Calu3 (cell line): Measurements from ENCODE around the gene ASB13. TPM values are rescaled to one million over a fixed set of nuclear protein-coding genes. Genes with fewer than 3 reads are reported as not detected.
A peak's percentile ranks its signal among the peaks of the same experiment; 100 is the strongest.

Experiments used
- BruUV-seq: library from RNA; stranded (reverse); fragments of 400-500 nt; replicated peaks from 2 replicates; lab custom pipeline; 2021; lab: Mats Ljungman, UMichigan
- CTCF ChIA-PET: fragments of 300-600 bp; sonication (Branson Sonifier 250); formaldehyde crosslinking; loops from one replicate; lab custom pipeline; 2022; ENCODE audit warnings: antibody characterized with exemption; lab: Charles Lee
- DNase-seq: peaks from one replicate; pipeline ENCODE4 v3.0.0; 2022
- H3K27ac Mint-ChIP-seq: one replicate; pipeline ENCODE4 v1.8.0; 2022; ENCODE audit warnings: mixed read lengths; ENCODE audit not compliant: unreplicated experiment
- H3K27me3 Mint-ChIP-seq: one replicate; pipeline ENCODE4 v1.8.0; 2022; ENCODE audit warnings: mixed read lengths; ENCODE audit not compliant: unreplicated experiment
- H3K36me3 Mint-ChIP-seq: one replicate; pipeline ENCODE4 v1.8.0; 2022; ENCODE audit warnings: mild to moderate bottlenecking, moderate library complexity, mixed read lengths; ENCODE audit not compliant: insufficient read depth, unreplicated experiment
- H3K4me1 Mint-ChIP-seq: one replicate; pipeline ENCODE4 v1.8.0; 2022; ENCODE audit warnings: mild to moderate bottlenecking, low read depth, mixed read lengths; ENCODE audit not compliant: unreplicated experiment
- H3K4me3 Mint-ChIP-seq: one replicate; pipeline ENCODE4 v1.8.0; 2022; ENCODE audit warnings: mild to moderate bottlenecking, low read depth, moderate library complexity, mixed read lengths; ENCODE audit not compliant: unreplicated experiment
- H3K9me3 Mint-ChIP-seq: one replicate; pipeline ENCODE4 v1.8.0; 2022; ENCODE audit warnings: low read depth, mixed read lengths; ENCODE audit not compliant: unreplicated experiment
- intact Hi-C: fragments of 100-400 bp; cut with micrococcal nuclease; formaldehyde crosslinking; loops from one replicate; pipeline ENCODE4 v1.10.0; 2022; ENCODE audit not compliant: unreplicated experiment
- total RNA-seq: library from RNA; stranded (reverse); gene quantifications from 2 replicates; pipeline ENCODE4 v1.2.3, GENCODE V29; 2022
- TF ChIP-seq, protein P1 (sequence below): fragments of 200-600 bp; IDR thresholded peaks from one replicate; pipeline ENCODE4 v1.8.0; 2022; ENCODE audit warnings: antibody characterized with exemption; ENCODE audit not compliant: unreplicated experiment

The ASB13 gene
- total RNA-seq, 1 experiment from 2014 or later = 21.6 TPM

DNA sequence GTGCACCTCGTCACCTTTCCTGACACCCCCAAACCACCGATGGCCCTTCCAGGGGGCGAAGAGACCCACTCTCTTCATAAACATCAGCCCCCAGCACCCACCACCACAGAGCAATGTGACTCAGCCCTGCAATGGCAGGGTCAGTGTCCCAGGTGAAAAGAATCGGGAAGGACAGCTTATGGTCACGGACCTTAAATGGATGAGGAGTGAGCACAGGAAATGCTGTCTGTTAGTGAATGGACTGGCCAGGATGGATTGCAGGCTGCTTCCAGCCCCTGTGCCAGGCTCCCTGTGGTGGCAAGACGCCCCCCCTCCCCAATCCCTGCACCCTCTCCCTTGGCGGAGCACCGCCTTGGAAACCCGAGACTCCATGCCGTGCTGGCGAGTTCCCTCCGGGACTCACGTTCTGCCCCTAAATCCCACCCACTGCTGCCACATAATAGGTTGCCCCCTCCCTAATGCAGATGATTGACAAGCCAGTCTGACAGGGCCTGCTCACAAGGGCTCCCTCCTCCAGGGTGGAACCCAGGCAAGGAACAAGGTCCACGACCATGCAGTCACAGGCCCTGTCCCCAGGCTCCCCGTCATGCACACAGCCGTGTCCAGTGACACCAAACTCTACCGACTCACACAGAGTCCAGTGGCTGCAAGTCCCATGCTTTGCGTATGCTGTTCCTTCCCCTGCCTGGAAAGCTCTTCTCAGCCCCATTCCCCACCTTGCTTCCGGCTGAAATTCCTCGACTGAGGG lies 7.3 kb downstream of the ASB13 start:
- H3K4me1 Mint-ChIP-seq = peaks cover 28% of the 10 kb centered on the region
- intact Hi-C loops = no loop called here

DNA sequence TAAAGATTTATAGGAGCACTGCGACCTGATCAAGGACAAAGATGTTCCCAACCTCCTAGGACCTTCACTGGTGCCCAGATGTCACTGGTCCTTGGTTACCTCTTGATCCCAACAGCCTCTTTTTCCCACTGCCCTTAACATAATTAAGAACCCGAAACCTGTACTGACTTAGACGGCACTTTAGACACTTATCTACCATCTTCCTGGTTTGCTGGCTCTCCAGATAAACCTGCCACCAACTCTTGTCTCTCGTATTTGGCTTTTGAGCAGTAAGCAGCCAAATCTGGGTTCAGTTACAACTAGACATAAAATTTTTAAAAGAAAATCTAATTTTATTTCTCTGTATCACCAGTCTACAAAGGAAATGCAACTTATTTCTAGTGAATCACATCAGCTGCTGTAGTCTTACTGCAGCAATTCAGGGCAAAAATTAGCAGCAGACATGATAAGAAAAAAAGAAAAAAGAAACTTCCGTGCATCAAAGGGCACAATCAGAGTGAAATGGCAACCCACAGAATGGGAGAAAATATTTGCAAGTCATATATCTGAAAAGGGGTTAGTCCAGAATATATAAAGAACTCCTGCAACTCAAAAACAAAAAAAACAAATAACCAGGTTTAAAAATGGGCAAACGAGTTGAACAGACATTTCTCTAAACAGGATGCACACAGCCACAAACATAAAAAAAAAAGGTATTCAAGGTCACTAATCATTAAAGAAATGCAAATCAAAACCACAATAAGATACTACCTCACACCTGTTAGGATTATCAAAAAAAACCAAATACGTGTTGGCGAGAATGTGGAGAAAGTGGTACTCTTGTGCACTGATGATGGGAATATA lies 9.4 kb downstream of the ASB13 start:
- Mint-ChIP-seq H3K27ac (no peak overlapping the region), H3K4me3 (no peak overlapping the region), H3K27me3 (no peaks in the 10 kb centered on the region), H3K9me3 (no peaks in the 10 kb centered on the region), H3K4me1 (peaks cover 23% of the 10 kb centered on the region), H3K36me3 (peaks cover 10% of the 10 kb centered on the region)
- BruUV-seq = no TSS peak
- CTCF ChIA-PET = no interaction called here
- TF ChIP-seq, protein P1, sequence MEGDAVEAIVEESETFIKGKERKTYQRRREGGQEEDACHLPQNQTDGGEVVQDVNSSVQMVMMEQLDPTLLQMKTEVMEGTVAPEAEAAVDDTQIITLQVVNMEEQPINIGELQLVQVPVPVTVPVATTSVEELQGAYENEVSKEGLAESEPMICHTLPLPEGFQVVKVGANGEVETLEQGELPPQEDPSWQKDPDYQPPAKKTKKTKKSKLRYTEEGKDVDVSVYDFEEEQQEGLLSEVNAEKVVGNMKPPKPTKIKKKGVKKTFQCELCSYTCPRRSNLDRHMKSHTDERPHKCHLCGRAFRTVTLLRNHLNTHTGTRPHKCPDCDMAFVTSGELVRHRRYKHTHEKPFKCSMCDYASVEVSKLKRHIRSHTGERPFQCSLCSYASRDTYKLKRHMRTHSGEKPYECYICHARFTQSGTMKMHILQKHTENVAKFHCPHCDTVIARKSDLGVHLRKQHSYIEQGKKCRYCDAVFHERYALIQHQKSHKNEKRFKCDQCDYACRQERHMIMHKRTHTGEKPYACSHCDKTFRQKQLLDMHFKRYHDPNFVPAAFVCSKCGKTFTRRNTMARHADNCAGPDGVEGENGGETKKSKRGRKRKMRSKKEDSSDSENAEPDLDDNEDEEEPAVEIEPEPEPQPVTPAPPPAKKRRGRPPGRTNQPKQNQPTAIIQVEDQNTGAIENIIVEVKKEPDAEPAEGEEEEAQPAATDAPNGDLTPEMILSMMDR = no peak
- intact Hi-C loops = no loop called here
- no peak for DNase-seq

More for the DNA sequence above, 7.3 kb downstream of the ASB13 start:
- peak overlapping the region; percentile 85 for H3K27ac Mint-ChIP-seq
- peak overlapping the region; percentile 58 for H3K4me3 Mint-ChIP-seq
- H3K9me3 Mint-ChIP-seq = no peaks in the 10 kb centered on the region
- peaks cover 10% of the 10 kb centered on the region for H3K36me3 Mint-ChIP-seq
- no peaks in the 10 kb centered on the region for H3K27me3 Mint-ChIP-seq
- DNase-seq = no peak
- no TSS peak for BruUV-seq
- TF ChIP-seq, protein P1 = no peak
- CTCF ChIA-PET = no interaction called here

DNA sequence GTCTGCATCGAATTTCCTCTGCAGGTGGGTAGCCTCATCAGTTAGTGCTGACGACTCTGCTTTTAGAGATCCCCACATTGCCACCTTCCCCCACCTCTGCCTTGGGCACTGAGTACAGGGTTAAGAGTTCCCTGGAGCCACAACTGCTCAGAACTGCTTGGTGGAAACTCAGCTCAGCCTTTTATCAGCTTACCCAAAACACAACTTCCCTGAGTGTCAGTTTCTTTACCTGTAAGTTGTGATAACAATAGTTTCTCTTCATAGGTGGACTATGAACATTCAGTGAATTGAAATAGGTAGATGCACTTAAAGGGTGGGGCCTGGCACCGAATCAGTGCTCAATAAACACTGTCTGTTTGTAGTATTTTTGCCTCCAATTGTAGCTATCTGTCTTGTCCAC lies 11.3 kb downstream of the ASB13 start:
- BruUV-seq = no TSS peak
- DNase-seq = no peak
- peaks cover 11% of the 10 kb centered on the region for H3K4me1 Mint-ChIP-seq
- no peaks in the 10 kb centered on the region for H3K9me3 Mint-ChIP-seq
- no peak overlapping the region for H3K4me3 Mint-ChIP-seq
- TF ChIP-seq, protein P1 = no peak
- peaks cover 14% of the 10 kb centered on the region for H3K36me3 Mint-ChIP-seq
- H3K27ac Mint-ChIP-seq = no peak overlapping the region
- intact Hi-C loops = no loop called here
- H3K27me3 Mint-ChIP-seq = no peaks in the 10 kb centered on the region
- CTCF ChIA-PET = interaction anchor here (0.6 kb wide), 1 partner anchor 164 kb away, joined by 3 read pairs; no protein-coding TSS in a partner anchor

DNA sequence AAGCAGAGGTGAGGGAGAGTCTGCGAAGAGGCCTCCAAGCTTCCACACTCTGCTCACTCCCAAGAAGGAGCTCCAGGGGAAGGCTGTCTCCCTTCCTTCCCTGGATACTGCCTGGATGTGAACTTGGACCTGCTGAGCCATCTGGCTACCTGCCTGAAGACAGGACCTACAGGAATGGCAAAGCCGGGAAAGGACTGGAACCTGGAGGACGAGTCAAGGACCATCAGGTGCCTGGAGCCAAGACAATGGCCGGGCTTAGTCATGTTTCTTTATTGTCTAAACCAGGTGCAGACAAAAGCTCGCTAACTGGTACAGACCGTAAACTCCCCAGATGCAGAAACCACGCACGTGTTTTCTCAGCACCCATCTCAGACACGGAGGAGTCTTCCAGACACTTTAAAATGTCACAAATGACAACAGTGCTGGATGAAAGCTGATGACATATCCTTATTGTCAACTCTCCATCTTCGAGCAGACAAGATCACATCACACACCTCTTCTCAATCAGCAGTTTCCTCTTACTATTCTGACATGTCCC lies 12.1 kb downstream of the ASB13 start:
- CTCF ChIA-PET = interaction anchor here (0.6 to 0.7 kb wide), 2 partner anchors 100 to 223 kb away, joined by 3 to 7 read pairs; no protein-coding TSS in a partner anchor
- BruUV-seq = no TSS peak
- Mint-ChIP-seq H3K36me3 (peaks cover 9% of the 10 kb centered on the region), H3K4me3 (no peak overlapping the region), H3K4me1 (peaks cover 3% of the 10 kb centered on the region), H3K9me3 (no peaks in the 10 kb centered on the region), H3K27me3 (no peaks in the 10 kb centered on the region), H3K27ac (no peak overlapping the region)
- intact Hi-C loops = no loop called here
- TF ChIP-seq, protein P1 = no peak
- DNase-seq = no peak
